K562 (cell line): Measurements from ENCODE around the gene MBOAT1. TPM values are rescaled to one million over a fixed set of nuclear protein-coding genes. Genes with fewer than 3 reads are reported as not detected.

Experiments used
- CHAMP1 ChIP-seq: fragments of 450-650 bp; IDR thresholded peaks from 2 replicates; pipeline ENCODE4 v1.6.1; 2016; ENCODE audit warnings: mild to moderate bottlenecking
- DEAF1 ChIP-seq: fragments of 450-650 bp; formaldehyde crosslinking; IDR thresholded peaks from 2 replicates; pipeline ENCODE4 v1.4.0; 2020; ENCODE audit warnings: mild to moderate bottlenecking, moderate library complexity
- E2F8 ChIP-seq: fragments of 450-650 bp; IDR thresholded peaks from 2 replicates; pipeline ENCODE4 v1.7.1; 2018; ENCODE audit warnings: mild to moderate bottlenecking, low read depth; ENCODE audit not compliant: partially characterized antibody
- GTF2F1 ChIP-seq: IDR thresholded peaks from 2 replicates; pipeline ENCODE4 v1.6.1; 2011; ENCODE audit warnings: low read depth, low read length, improper control_type of control experiment
- RBM34 ChIP-seq: fragments of 200-400 bp; formaldehyde crosslinking; IDR thresholded peaks from 2 replicates; pipeline ENCODE4 v1.6.1; 2018; ENCODE audit warnings: low read length, borderline replicate concordance; ENCODE audit not compliant: insufficient read depth
- ZNF324 ChIP-seq: fragments of 250-450 bp; sonication (Bioruptor Pico); IDR thresholded peaks from 2 replicates; pipeline ENCODE4 v1.4.0; 2020; ENCODE audit warnings: mild to moderate bottlenecking
- ZNF41 ChIP-seq: fragments of 250-450 bp; sonication (Bioruptor Pico); conservative IDR thresholded peaks from 2 replicates; pipeline ENCODE4 v1.4.0; 2020; ENCODE audit warnings: mild to moderate bottlenecking
- polyA plus RNA-seq, 8 experiments: library from polyadenylated mRNA; depleted of rRNA in 4 of 8; stranded (reverse) in 5 of 8; unstranded in 3 of 8; fragments of >200 nt; fragmentation: Nextera tagmentation in 2 of 8; fragmentation: Illumina TruSeq in 1 of 8; extraction: Ambion mirVana in 2 of 8; extraction: Trizol in 1 of 8; gene quantifications; 2 replicates each; pipeline versions ENCODE4 v1.2.1 to v1.2.3, GENCODE V29; 2011 to 2014; ENCODE audit warnings: inconsistent platforms in 1 of 8, missing spikeins in 1 of 8
- total RNA-seq, 7 experiments: library from RNA; depleted of rRNA in 6 of 7; stranded (reverse); fragments of >200 nt in 6 of 7; fragmentation: Illumina TruSeq in 2 of 7; extraction: Trizol in 2 of 7; gene quantifications; 2 replicates each; pipeline versions ENCODE4 v1.2.1 to v1.2.3, GENCODE V29; 2011 to 2021; ENCODE audit warnings: low replicate concordance in 1 of 7
- TF ChIP-seq, protein P1 (sequence below): fragments of 450-650 bp; IDR thresholded peaks from 2 replicates; pipeline ENCODE4 v1.6.1; 2017; ENCODE audit warnings: antibody characterized with exemption, mild to moderate bottlenecking
- TF ChIP-seq, protein P2 (sequence below): fragments of 250-450 bp; sonication (Bioruptor Pico); IDR thresholded peaks from 2 replicates; pipeline ENCODE4 v1.8.0; 2021; ENCODE audit warnings: moderate library complexity, mild to moderate bottlenecking, inconsistent platforms
- TF ChIP-seq, protein P3 (sequence below): fragments of 250-450 bp; sonication (Bioruptor Pico); IDR thresholded peaks from 2 replicates; pipeline ENCODE4 v1.5.1; 2021; ENCODE audit warnings: mild to moderate bottlenecking

MBOAT1 gene
- total and polyA plus RNA-seq, 9 of the 15 experiments (the other 6 are each of a cell fraction or from before 2014, with no cell fraction given), result 0.13 to 16.5 (median 10.3) TPM

DNA sequence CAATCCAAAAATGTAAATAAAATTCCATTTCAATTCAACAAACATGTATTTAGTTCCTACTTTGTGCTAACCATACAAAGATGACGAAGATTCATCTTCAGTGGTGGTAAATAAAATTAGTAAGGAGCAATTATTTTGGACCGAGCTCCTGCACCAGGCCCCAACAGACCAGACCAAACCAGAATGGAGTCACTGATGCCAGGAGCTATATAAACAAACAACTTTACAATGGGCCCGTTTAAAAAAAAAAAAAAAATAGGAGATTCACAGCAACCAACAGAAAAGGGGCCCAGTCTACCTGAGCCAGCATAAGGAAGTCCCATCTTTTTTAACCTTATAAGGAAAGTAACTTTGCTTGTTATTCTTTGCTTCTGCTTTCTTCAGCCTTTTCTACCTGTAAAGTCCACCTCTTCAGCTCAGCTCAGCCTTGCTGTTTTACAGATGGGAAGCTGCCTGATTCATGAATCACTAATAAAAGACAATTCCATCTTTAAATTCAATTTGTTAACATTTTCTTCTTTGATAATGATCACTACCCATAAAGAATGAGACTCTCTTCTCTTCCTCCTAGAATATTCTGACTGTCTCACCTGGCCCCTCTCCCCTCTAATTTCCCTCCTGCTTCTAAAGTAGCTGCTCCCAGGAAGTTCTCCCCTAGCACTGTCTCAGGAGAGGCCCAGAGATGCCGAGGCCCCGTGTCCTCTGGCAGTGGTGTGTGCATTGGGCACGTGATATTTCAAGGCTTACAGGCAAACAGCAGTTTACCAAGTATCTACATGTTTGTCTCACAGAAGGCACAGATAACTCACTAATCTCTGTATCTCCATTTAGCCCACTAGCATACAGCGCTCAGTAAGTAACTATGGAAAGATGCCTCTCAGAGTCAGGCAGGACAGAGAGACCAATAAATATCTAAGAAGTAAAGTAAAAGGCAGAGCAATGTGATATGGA, 8.4 kb downstream of the MBOAT1 start (continued):
- TF ChIP-seq, protein P1, sequence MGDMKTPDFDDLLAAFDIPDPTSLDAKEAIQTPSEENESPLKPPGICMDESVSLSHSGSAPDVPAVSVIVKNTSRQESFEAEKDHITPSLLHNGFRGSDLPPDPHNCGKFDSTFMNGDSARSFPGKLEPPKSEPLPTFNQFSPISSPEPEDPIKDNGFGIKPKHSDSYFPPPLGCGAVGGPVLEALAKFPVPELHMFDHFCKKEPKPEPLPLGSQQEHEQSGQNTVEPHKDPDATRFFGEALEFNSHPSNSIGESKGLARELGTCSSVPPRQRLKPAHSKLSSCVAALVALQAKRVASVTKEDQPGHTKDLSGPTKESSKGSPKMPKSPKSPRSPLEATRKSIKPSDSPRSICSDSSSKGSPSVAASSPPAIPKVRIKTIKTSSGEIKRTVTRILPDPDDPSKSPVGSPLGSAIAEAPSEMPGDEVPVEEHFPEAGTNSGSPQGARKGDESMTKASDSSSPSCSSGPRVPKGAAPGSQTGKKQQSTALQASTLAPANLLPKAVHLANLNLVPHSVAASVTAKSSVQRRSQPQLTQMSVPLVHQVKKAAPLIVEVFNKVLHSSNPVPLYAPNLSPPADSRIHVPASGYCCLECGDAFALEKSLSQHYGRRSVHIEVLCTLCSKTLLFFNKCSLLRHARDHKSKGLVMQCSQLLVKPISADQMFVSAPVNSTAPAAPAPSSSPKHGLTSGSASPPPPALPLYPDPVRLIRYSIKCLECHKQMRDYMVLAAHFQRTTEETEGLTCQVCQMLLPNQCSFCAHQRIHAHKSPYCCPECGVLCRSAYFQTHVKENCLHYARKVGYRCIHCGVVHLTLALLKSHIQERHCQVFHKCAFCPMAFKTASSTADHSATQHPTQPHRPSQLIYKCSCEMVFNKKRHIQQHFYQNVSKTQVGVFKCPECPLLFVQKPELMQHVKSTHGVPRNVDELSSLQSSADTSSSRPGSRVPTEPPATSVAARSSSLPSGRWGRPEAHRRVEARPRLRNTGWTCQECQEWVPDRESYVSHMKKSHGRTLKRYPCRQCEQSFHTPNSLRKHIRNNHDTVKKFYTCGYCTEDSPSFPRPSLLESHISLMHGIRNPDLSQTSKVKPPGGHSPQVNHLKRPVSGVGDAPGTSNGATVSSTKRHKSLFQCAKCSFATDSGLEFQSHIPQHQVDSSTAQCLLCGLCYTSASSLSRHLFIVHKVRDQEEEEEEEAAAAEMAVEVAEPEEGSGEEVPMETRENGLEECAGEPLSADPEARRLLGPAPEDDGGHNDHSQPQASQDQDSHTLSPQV, result peak; percentile 98
- peak; percentile 76; the same call in 1 of the 2 replicates for TF ChIP-seq ZNF41 (CRISPR knock-in tag)
- TF ChIP-seq, protein P2, sequence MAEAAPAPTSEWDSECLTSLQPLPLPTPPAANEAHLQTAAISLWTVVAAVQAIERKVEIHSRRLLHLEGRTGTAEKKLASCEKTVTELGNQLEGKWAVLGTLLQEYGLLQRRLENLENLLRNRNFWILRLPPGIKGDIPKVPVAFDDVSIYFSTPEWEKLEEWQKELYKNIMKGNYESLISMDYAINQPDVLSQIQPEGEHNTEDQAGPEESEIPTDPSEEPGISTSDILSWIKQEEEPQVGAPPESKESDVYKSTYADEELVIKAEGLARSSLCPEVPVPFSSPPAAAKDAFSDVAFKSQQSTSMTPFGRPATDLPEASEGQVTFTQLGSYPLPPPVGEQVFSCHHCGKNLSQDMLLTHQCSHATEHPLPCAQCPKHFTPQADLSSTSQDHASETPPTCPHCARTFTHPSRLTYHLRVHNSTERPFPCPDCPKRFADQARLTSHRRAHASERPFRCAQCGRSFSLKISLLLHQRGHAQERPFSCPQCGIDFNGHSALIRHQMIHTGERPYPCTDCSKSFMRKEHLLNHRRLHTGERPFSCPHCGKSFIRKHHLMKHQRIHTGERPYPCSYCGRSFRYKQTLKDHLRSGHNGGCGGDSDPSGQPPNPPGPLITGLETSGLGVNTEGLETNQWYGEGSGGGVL (CRISPR knock-in tag), result peak; percentile 76
- no peak for TF ChIP-seq RBM34
- no peak for TF ChIP-seq DEAF1 (CRISPR knock-in tag)
- no peak for TF ChIP-seq CHAMP1
- TF ChIP-seq, protein P3, sequence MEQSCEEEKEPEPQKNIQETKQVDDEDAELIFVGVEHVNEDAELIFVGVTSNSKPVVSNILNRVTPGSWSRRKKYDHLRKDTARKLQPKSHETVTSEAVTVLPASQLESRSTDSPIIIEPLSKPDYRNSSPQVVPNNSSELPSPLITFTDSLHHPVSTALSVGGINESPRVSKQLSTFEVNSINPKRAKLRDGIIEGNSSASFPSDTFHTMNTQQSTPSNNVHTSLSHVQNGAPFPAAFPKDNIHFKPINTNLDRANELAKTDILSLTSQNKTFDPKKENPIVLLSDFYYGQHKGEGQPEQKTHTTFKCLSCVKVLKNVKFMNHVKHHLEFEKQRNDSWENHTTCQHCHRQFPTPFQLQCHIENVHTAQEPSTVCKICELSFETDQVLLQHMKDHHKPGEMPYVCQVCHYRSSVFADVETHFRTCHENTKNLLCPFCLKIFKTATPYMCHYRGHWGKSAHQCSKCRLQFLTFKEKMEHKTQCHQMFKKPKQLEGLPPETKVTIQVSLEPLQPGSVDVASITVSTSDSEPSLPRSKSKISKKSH (CRISPR knock-in tag), result no peak
- TF ChIP-seq ZNF324 (CRISPR knock-in tag), result peak; percentile 46; the same call in 1 of the 2 replicates
- TF ChIP-seq E2F8, result no peak
- TF ChIP-seq GTF2F1, result no peak
